SK-N-SH treated with all-trans-retinoic acid at 6 μM for 48 hours (cell line): ENCODE results near the gene TBCD.

ENCODE experiments used
- ATAC-seq: fragments of 200-7000 bp; cut with Tn5 transposase; 3 replicates; pipeline ENCODE4 v1.9.1; 2020; ENCODE audit warnings: mild to moderate bottlenecking, moderate library complexity
- BACH2 ChIP-seq: fragments of 250-450 bp; sonication (Bioruptor Pico); IDR thresholded peaks from 2 replicates; pipeline ENCODE4 v1.9.0; 2021; ENCODE audit warnings: mild to moderate bottlenecking, borderline replicate concordance
- CREB5 ChIP-seq: fragments of 250-450 bp; sonication (Bioruptor Pico); IDR thresholded peaks from 2 replicates; pipeline ENCODE4 v1.5.1; 2020; ENCODE audit warnings: low read depth, mild to moderate bottlenecking, moderate library complexity
- CSDC2 ChIP-seq: fragments of 250-450 bp; sonication (Bioruptor Pico); IDR thresholded peaks from 2 replicates; pipeline ENCODE4 v1.5.0; 2020; ENCODE audit warnings: mild to moderate bottlenecking, moderate library complexity
- CSRNP3 ChIP-seq: fragments of 250-450 bp; sonication (Bioruptor Pico); IDR thresholded peaks from 2 replicates; pipeline ENCODE4 v1.5.1; 2021; ENCODE audit warnings: mild to moderate bottlenecking, moderate library complexity
- GLIS3 ChIP-seq: fragments of 250-450 bp; sonication (Bioruptor Pico); IDR thresholded peaks from 2 replicates; pipeline ENCODE4 v1.5.0; 2020; ENCODE audit warnings: mild to moderate bottlenecking, moderate library complexity
- ISL1 ChIP-seq: fragments of 250-450 bp; sonication (Bioruptor Pico); IDR thresholded peaks from 2 replicates; pipeline ENCODE4 v2.1.2; 2022; ENCODE audit warnings: mild to moderate bottlenecking, moderate library complexity
- OSR1 ChIP-seq: fragments of 250-450 bp; sonication (Bioruptor Pico); IDR thresholded peaks from 2 replicates; pipeline ENCODE4 v1.8.0; 2022; ENCODE audit warnings: moderate library complexity, mild to moderate bottlenecking, inconsistent platforms
- PATZ1 ChIP-seq: fragments of 250-450 bp; sonication (Bioruptor Pico); IDR thresholded peaks from 2 replicates; pipeline ENCODE4 v1.8.0; 2020; ENCODE audit warnings: mild to moderate bottlenecking, moderate library complexity, borderline replicate concordance
- POU6F1 ChIP-seq: fragments of 250-450 bp; sonication (Bioruptor Pico); IDR thresholded peaks from 2 replicates; pipeline ENCODE4 v1.8.0; 2021; ENCODE audit warnings: low read depth, mild to moderate bottlenecking, moderate library complexity, borderline replicate concordance
- PPARA ChIP-seq: fragments of 250-450 bp; sonication (Bioruptor Pico); IDR thresholded peaks from 2 replicates; pipeline ENCODE4 v1.5.0; 2020; ENCODE audit warnings: mild to moderate bottlenecking, borderline replicate concordance
- RARB ChIP-seq: fragments of 250-450 bp; sonication (Bioruptor Pico); IDR thresholded peaks from 2 replicates; pipeline ENCODE4 v1.8.0; 2021; ENCODE audit warnings: mild to moderate bottlenecking, moderate library complexity
- SNAI2 ChIP-seq: fragments of 250-450 bp; sonication (Bioruptor Pico); IDR thresholded peaks from 2 replicates; pipeline ENCODE4 v1.5.0; 2020; ENCODE audit warnings: mild to moderate bottlenecking, moderate library complexity
- TCF4 ChIP-seq: fragments of 250-450 bp; sonication (Bioruptor Pico); IDR thresholded peaks from 2 replicates; pipeline ENCODE4 v1.8.0; 2021; ENCODE audit warnings: mild to moderate bottlenecking, moderate library complexity, borderline replicate concordance
- TOX ChIP-seq: fragments of 250-450 bp; sonication (Bioruptor Pico); IDR thresholded peaks from 2 replicates; pipeline ENCODE4 v1.8.0; 2021; ENCODE audit warnings: mild to moderate bottlenecking, moderate library complexity, borderline replicate concordance
- ZC3H10 ChIP-seq: fragments of 250-450 bp; sonication (Bioruptor Pico); IDR thresholded peaks from 2 replicates; pipeline ENCODE4 v1.5.1; 2021; ENCODE audit warnings: mild to moderate bottlenecking, moderate library complexity
- ZFP3 ChIP-seq: fragments of 250-450 bp; sonication (Bioruptor Pico); IDR thresholded peaks from 2 replicates; pipeline ENCODE4 v1.5.0; 2020; ENCODE audit warnings: mild to moderate bottlenecking, moderate library complexity
- ZFP30 ChIP-seq: fragments of 450-650 bp; formaldehyde crosslinking; IDR thresholded peaks from 2 replicates; pipeline ENCODE4 v1.5.0; 2022; ENCODE audit warnings: mild to moderate bottlenecking, moderate library complexity
- ZNF565 ChIP-seq: fragments of 450-650 bp; formaldehyde crosslinking; conservative IDR thresholded peaks from 2 replicates; pipeline ENCODE4 v1.5.0; 2020; ENCODE audit warnings: low read depth, mild to moderate bottlenecking, moderate library complexity
- ZNF70 ChIP-seq: fragments of 450-650 bp; formaldehyde crosslinking; IDR thresholded peaks from 2 replicates; pipeline ENCODE4 v1.5.0; 2020; ENCODE audit warnings: mild to moderate bottlenecking, moderate library complexity
- ZNF8 ChIP-seq: fragments of 450-650 bp; formaldehyde crosslinking; IDR thresholded peaks from 2 replicates; pipeline ENCODE4 v1.5.0; 2020; ENCODE audit warnings: mild to moderate bottlenecking, moderate library complexity

The TBCD gene

GRCh38 chr17:82812058-82812457 is 60.2 kb downstream of the TBCD start:
- no peak for TF ChIP-seq SNAI2
- no peak for TF ChIP-seq ZNF8 (CRISPR knock-in tag)
- TF ChIP-seq BACH2 (CRISPR knock-in tag) = no peak
- TF ChIP-seq, all 23 proteins: peak for 0
- ATAC-seq = no peak

- ATAC-seq = no peak
Observed at GRCh38 chr17:82812601-82813000, 60.7 kb downstream of the TBCD start.

GRCh38 chr17:82813299-82814051 is 61.6 kb downstream of the TBCD start:
- TF ChIP-seq ISL1 = no peak
- no peak for TF ChIP-seq OSR1
- ATAC-seq = no peak

More at GRCh38 chr17:82812601-82813000, 60.7 kb downstream of the TBCD start:
- TF ChIP-seq CREB5 (CRISPR knock-in tag) (no peak), TOX (CRISPR knock-in tag) (no peak), ZNF565 (CRISPR knock-in tag) (no peak), ZNF8 (CRISPR knock-in tag) (no peak), ZFP3 (CRISPR knock-in tag) (no peak), PPARA (CRISPR knock-in tag) (no peak), ZC3H10 (no peak), ZNF70 (CRISPR knock-in tag) (no peak), TCF4 (no peak), ZFP30 (CRISPR knock-in tag) (no peak), CSRNP3 (CRISPR knock-in tag) (no peak), GLIS3 (CRISPR knock-in tag) (no peak), RARB (CRISPR knock-in tag) (no peak), PATZ1 (no peak)
- TF ChIP-seq, all 23 proteins: peak for 0

GRCh38 chr17:82814834-82815233 is 63.0 kb downstream of the TBCD start:
- ATAC-seq = no peak
- TF ChIP-seq CREB5 (CRISPR knock-in tag) = no peak
- no peak for TF ChIP-seq PATZ1
- no peak for TF ChIP-seq GLIS3 (CRISPR knock-in tag)
- TF ChIP-seq ZFP30 (CRISPR knock-in tag) = no peak
- no peak for TF ChIP-seq BACH2 (CRISPR knock-in tag)
- TF ChIP-seq CSDC2 (CRISPR knock-in tag) = no peak
- no peak for TF ChIP-seq ISL1
- no peak for TF ChIP-seq RARB (CRISPR knock-in tag)
- no peak for TF ChIP-seq CSRNP3 (CRISPR knock-in tag)
- TF ChIP-seq PPARA (CRISPR knock-in tag) = no peak
- no peak for TF ChIP-seq SNAI2
- no peak for TF ChIP-seq POU6F1 (CRISPR knock-in tag)
- TF ChIP-seq ZC3H10 = no peak
